GM19452 (cell line): ENCODE results near the gene TAF4.
"Not testable (repeated sequence)": the region's sequence is repeated elsewhere in the genome, so short reads cannot be mapped to it uniquely, and the experiment has no call there.

Experiments
- ATAC-seq: cut with Tn5 transposase; IDR thresholded peaks from one replicate; pipeline ENCODE4 v1.9.1; 2021; ENCODE audit not compliant: unreplicated experiment

Gene TAF4

GRCh38 chr20:62080249-62080990, 14.7 kb upstream of the TAF4 start:
- no peak for ATAC-seq

- no peak for ATAC-seq
Observed at GRCh38 chr20:62079166-62079565, 13.5 kb upstream of the TAF4 start.

GRCh38 chr20:62073323-62073722, 7.6 kb upstream of the TAF4 start:
- ATAC-seq: no peak

- ATAC-seq: not testable (repeated sequence)
Observed at GRCh38 chr20:62071669-62072430, 6.2 kb upstream of the TAF4 start.

GRCh38 chr20:62069741-62070216, 4.1 kb upstream of the TAF4 start:
- no peak for ATAC-seq

- no peak for ATAC-seq
Observed at GRCh38 chr20:62068997-62069396, 3.3 kb upstream of the TAF4 start.

- ATAC-seq: no peak
Observed at GRCh38 chr20:62067547-62068260, 2.0 kb upstream of the TAF4 start.

- ATAC-seq: no peak
Observed at GRCh38 chr20:62066983-62067433, 1.3 kb upstream of the TAF4 start.

GRCh38 chr20:62066339-62066982, 780 bp upstream of the TAF4 start:
- peak; percentile 40 for ATAC-seq

GRCh38 chr20:62064770-62065673, 659 bp downstream of the TAF4 start:
- peak; percentile 33 for ATAC-seq

- no peak for ATAC-seq
Observed at GRCh38 chr20:62063981-62064769, 1.5 kb downstream of the TAF4 start.

GRCh38 chr20:62063315-62063980, 2.2 kb downstream of the TAF4 start:
- ATAC-seq: no peak

- ATAC-seq: no peak
Observed at GRCh38 chr20:62062661-62063314, 2.9 kb downstream of the TAF4 start.

GRCh38 chr20:62061851-62062423, 3.7 kb downstream of the TAF4 start:
- no peak for ATAC-seq

- ATAC-seq: no peak
Observed at GRCh38 chr20:62060631-62061541, 4.8 kb downstream of the TAF4 start.

- no peak for ATAC-seq
Observed at GRCh38 chr20:62059920-62060630, 5.6 kb downstream of the TAF4 start.
